NCI-H1092 treated with DMSO at 0.1 percent for 48 hours (cell line): ENCODE results near the gene TH.
"Not testable (repeated sequence)": the region's sequence is repeated elsewhere in the genome, so short reads cannot be mapped to it uniquely, and the experiment has no call there.

Experiments used
- DNase-seq: peaks from one replicate; lab custom pipeline; 2025; lab: John Stamatoyannopoulos, UW

Gene TH

GRCh38 chr11:2178055-2178773 is 6.6 kb upstream of the TH start:
- not testable (repeated sequence) for DNase-seq

GRCh38 chr11:2177076-2177475 is 5.5 kb upstream of the TH start:
- DNase-seq, result no peak

- DNase-seq, result no peak
These were observed 4.8 kb upstream of the TH start for GRCh38 chr11:2176389-2176900.

- no peak for DNase-seq
These were observed 4.0 kb upstream of the TH start for GRCh38 chr11:2175659-2176058.

GRCh38 chr11:2174361-2174760 is 2.7 kb upstream of the TH start:
- DNase-seq, result no peak

- no peak for DNase-seq
These were observed 2.1 kb upstream of the TH start for GRCh38 chr11:2173761-2174160.

- no peak for DNase-seq
These were observed 1.6 kb upstream of the TH start for GRCh38 chr11:2173150-2173693.

GRCh38 chr11:2172676-2173075 is 1.1 kb upstream of the TH start:
- no peak for DNase-seq

GRCh38 chr11:2169626-2170570 is 1.7 kb downstream of the TH start:
- DNase-seq, result no peak

GRCh38 chr11:2169005-2169378 is 2.6 kb downstream of the TH start:
- no peak for DNase-seq

- no peak for DNase-seq
These were observed 3.2 kb downstream of the TH start for GRCh38 chr11:2168286-2169004.

- DNase-seq, result no peak
These were observed 4.2 kb downstream of the TH start for GRCh38 chr11:2167141-2168045.

- DNase-seq, result peak; percentile 59
These were observed 5.3 kb downstream of the TH start for GRCh38 chr11:2166091-2166851.

GRCh38 chr11:2165571-2165970 is 6.0 kb downstream of the TH start:
- DNase-seq, result no peak

GRCh38 chr11:2164861-2165555 is 6.6 kb downstream of the TH start:
- DNase-seq, result no peak

- DNase-seq, result no peak
These were observed 7.5 kb downstream of the TH start for GRCh38 chr11:2164081-2164480.

- DNase-seq, result no peak
These were observed 8.1 kb downstream of the TH start for GRCh38 chr11:2163428-2163978.

- DNase-seq, result no peak
These were observed 10.8 kb downstream of the TH start, which contains the start of gene INS for GRCh38 chr11:2160736-2161259. Gene INS, minus strand, starts transcription at chr11:2161209. Its CDS starts 238 bp downstream, at chr11:2160971.
